Keratinocyte (primary cell): ENCODE data around the gene RBM38. TPM values are rescaled to one million over a fixed set of nuclear protein-coding genes. Genes with fewer than 3 reads are reported as not detected.

Experiments
- DNase-seq: peaks from one replicate; pipeline ENCODE4 v3.0.0-alpha.2; 2011; ENCODE audit warnings: low read depth, missing footprints, low spot score
- FAIRE-seq: peaks from 2 replicates; lab custom pipeline; 2011; peaks lifted over from hg19 to GRCh38; lab: Jason Lieb, UNC
- H2AFZ ChIP-seq: 2 replicates; pipeline ENCODE4 v1.6.0; 2012; ENCODE audit warnings: low read length, control low read depth, inconsistent platforms; ENCODE audit not compliant: control insufficient read depth
- H3K27ac ChIP-seq: 2 replicates; pipeline ENCODE4 v1.5.1; 2011; ENCODE audit warnings: low read length; ENCODE audit not compliant: control insufficient read depth, insufficient read depth
- H3K27me3 ChIP-seq: 3 replicates; pipeline ENCODE4 v1.6.0; 2011; ENCODE audit warnings: low read length; ENCODE audit not compliant: control insufficient read depth, insufficient read depth; ENCODE audit errors: extremely low read depth
- H3K36me3 ChIP-seq, 2 experiments: 2 replicates in 1 of 2; 3 replicates in 1 of 2; pipeline ENCODE4 v1.5.1; 2011; ENCODE audit warnings: low read length in 2 of 2, mild to moderate bottlenecking in 1 of 2; ENCODE audit not compliant: control insufficient read depth in 2 of 2, insufficient read depth in 2 of 2; ENCODE audit errors: extremely low read depth in 1 of 2
- H3K4me1 ChIP-seq: 3 replicates; pipeline ENCODE4 v1.5.1; 2011; ENCODE audit warnings: low read length; ENCODE audit not compliant: control insufficient read depth, insufficient read depth; ENCODE audit errors: extremely low read depth
- H3K4me2 ChIP-seq: 3 replicates; pipeline ENCODE4 v1.6.0; 2011; ENCODE audit warnings: low read depth, low read length; ENCODE audit not compliant: control insufficient read depth, insufficient read depth; ENCODE audit errors: extremely low read depth
- H3K4me3 ChIP-seq, 3 experiments: fragments of 200-600 bp in 1 of 3; sonication (generic) in 1 of 3; 2 replicates in 2 of 3; 3 replicates in 1 of 3; pipeline ENCODE4 v1.5.1; 2011 to 2016; ENCODE audit warnings: low read length in 3 of 3, mild to moderate bottlenecking in 3 of 3, control low read depth in 2 of 3, inconsistent platforms in 1 of 3, low read depth in 1 of 3, mixed read lengths in 1 of 3, mixed run types in 1 of 3, moderate library complexity in 1 of 3; ENCODE audit not compliant: control insufficient read depth in 2 of 3, insufficient read depth in 2 of 3; ENCODE audit errors: extremely low read depth in 1 of 3
- H3K79me2 ChIP-seq: 2 replicates; pipeline ENCODE4 v1.6.0; 2012; ENCODE audit warnings: low read length; ENCODE audit not compliant: control insufficient read depth, insufficient read depth
- H3K9ac ChIP-seq: 3 replicates; pipeline ENCODE4 v1.6.0; 2011; ENCODE audit warnings: low read length; ENCODE audit not compliant: control insufficient read depth, insufficient read depth; ENCODE audit errors: extremely low read depth
- H3K9me1 ChIP-seq: 3 replicates; pipeline ENCODE4 v1.6.0; 2011; ENCODE audit warnings: low read length; ENCODE audit not compliant: control insufficient read depth, insufficient read depth; ENCODE audit errors: extremely low read depth
- H3K9me3 ChIP-seq: 2 replicates; pipeline ENCODE4 v1.5.1; 2012; ENCODE audit warnings: low read depth, low read length; ENCODE audit not compliant: control insufficient read depth
- H4K20me1 ChIP-seq: 3 replicates; pipeline ENCODE4 v1.6.0; 2011; ENCODE audit warnings: low read length; ENCODE audit not compliant: control insufficient read depth, insufficient read depth; ENCODE audit errors: extremely low read depth
- EZH2 ChIP-seq: IDR thresholded peaks from one replicate; pipeline ENCODE4 v1.6.1; 2012; ENCODE audit warnings: inconsistent platforms, mild to moderate bottlenecking, low read length, moderate library complexity
- dilution Hi-C: fragments of 300-500 bp; cut with MboI; formaldehyde crosslinking; loops from one replicate; pipeline ENCODE4 v1.7.0; 2020; ENCODE audit warnings: low sequenced_read_pairs; ENCODE audit not compliant: extremely low pct_ligation_motif_present
- polyA plus RNA-seq, 5 experiments: library from polyadenylated mRNA; depleted of rRNA in 3 of 5; stranded (reverse) in 3 of 5; stranded (forward) in 1 of 5; unstranded in 1 of 5; fragments of >200 nt; gene quantifications; 1 replicate in 1 of 5; 2 replicates in 3 of 5; 3 replicates in 1 of 5; pipeline versions ENCODE4 v1.2.1 to v1.2.3, GENCODE V29; 2011 to 2012; ENCODE audit warnings: missing spikeins in 2 of 5, low read depth in 1 of 5, low replicate concordance in 1 of 5
- TF ChIP-seq, protein P1 (sequence below), 3 experiments: IDR thresholded peaks in 1 of 3; conservative IDR thresholded peaks in 1 of 3; optimal IDR thresholded peaks in 1 of 3; 2 replicates in 2 of 3; 3 replicates in 1 of 3; pipeline versions ENCODE3 to v1.5.1; 2011; ENCODE audit warnings: low read length in 3 of 3, mild to moderate bottlenecking in 3 of 3, moderate library complexity in 2 of 3, control low read depth in 1 of 3, inconsistent platforms in 1 of 3; ENCODE audit not compliant: insufficient read depth in 2 of 3; ENCODE audit errors: extremely low read depth in 1 of 3

The RBM38 gene
- polyA plus RNA-seq, 1 donor (not counting 4 experiments of a cell fraction or from before 2014, with no cell fraction given): 5.1 TPM

DNA sequence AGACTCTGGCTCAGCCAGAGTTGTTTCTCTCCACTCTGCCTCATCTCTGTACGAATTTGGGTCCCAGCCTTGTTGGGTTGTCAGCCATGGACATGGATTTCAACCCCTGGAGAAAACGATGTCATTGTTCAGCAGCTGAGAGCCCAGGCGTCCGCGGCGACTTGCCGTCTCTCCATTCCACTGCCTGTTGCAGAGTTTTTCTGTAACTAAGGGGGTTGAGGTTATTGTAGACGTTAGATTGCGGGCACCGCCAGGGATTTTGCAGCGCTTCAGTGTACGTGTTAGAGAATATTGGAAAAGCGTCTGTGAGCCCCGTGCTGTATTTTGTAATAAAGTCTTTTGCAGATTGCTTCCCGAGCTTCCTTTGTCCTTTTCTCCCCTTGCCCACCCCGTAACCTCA, 13.1 kb upstream of the RBM38 start:
- FAIRE-seq: no peak
- TF ChIP-seq, protein P1, sequence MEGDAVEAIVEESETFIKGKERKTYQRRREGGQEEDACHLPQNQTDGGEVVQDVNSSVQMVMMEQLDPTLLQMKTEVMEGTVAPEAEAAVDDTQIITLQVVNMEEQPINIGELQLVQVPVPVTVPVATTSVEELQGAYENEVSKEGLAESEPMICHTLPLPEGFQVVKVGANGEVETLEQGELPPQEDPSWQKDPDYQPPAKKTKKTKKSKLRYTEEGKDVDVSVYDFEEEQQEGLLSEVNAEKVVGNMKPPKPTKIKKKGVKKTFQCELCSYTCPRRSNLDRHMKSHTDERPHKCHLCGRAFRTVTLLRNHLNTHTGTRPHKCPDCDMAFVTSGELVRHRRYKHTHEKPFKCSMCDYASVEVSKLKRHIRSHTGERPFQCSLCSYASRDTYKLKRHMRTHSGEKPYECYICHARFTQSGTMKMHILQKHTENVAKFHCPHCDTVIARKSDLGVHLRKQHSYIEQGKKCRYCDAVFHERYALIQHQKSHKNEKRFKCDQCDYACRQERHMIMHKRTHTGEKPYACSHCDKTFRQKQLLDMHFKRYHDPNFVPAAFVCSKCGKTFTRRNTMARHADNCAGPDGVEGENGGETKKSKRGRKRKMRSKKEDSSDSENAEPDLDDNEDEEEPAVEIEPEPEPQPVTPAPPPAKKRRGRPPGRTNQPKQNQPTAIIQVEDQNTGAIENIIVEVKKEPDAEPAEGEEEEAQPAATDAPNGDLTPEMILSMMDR (optimal IDR thresholded peaks at IDR 0.05 in 1 of 3, IDR thresholded peaks at IDR 0.05 in 1 of 3, conservative IDR thresholded peaks at IDR 0.05 in 1 of 3; ENCODE audit: extremely low read depth in 1 of 3, insufficient read depth in 2 of 3, low read length in 3 of 3): no peak
- no peak for TF ChIP-seq EZH2
- Histone ChIP-seq H3K9ac (no peak overlapping the region), H3K36me3 (peaks cover 27 to 30% of the 10 kb centered on the region in 2 experiments), H3K27ac (no peak overlapping the region), H3K9me3 (no peaks in the 10 kb centered on the region), H4K20me1 (no peaks in the 10 kb centered on the region), H3K4me1 (no peaks in the 10 kb centered on the region), H3K79me2 (no peaks in the 10 kb centered on the region), H3K4me3 (no peak overlapping the region), H3K9me1 (no peaks in the 10 kb centered on the region), H3K27me3 (no peaks in the 10 kb centered on the region), H2AFZ (no peak overlapping the region), H3K4me2 (no peak overlapping the region)
- dilution Hi-C loops: no loop called here
- no peak for DNase-seq

DNA sequence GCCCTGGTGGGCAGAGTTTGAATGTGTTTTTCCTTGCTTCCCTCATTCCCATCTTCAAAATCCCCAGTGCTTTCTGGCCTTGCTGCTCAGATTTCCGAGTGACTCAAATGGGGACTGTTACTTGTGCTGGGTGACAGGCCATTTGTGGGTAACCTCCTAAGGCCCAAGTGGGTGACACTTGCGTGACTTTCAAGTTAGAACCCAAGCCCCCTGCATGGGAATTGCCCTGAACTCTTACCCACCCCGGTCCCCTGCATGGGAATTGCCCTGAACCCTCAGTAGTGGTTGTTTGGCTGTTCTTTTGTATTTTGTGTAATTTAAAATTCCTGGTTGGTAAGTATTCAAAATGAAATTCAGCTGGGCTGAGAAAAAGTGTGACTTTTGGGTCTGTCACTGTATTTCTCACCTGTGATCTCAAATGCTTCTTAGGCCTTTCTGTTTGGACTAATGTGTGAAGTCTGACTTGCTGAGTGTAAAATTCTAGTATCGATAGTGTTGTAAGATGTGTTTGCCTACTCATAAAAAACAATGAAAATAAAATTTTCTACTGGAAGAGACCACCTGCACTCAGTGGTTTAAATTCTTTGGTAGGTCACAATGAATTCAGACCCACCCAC, 12.4 kb upstream of the RBM38 start:
- TF ChIP-seq EZH2: no peak
- TF ChIP-seq, protein P1 (optimal IDR thresholded peaks at IDR 0.05 in 1 of 3, IDR thresholded peaks at IDR 0.05 in 1 of 3, conservative IDR thresholded peaks at IDR 0.05 in 1 of 3; ENCODE audit: extremely low read depth in 1 of 3, insufficient read depth in 2 of 3, low read length in 3 of 3): no peak
- H3K36me3 ChIP-seq: peaks cover 25 to 30% of the 10 kb centered on the region in 2 experiments
- FAIRE-seq: no peak

More for the DNA sequence above, 12.4 kb upstream of the RBM38 start:
- H2AFZ ChIP-seq: no peak overlapping the region
- no peak overlapping the region for H3K4me3 ChIP-seq
- dilution Hi-C loops: no loop called here
- H3K4me2 ChIP-seq: no peak overlapping the region
- no peak overlapping the region for H3K9ac ChIP-seq
- H3K27me3 ChIP-seq: no peaks in the 10 kb centered on the region
- H3K9me1 ChIP-seq: no peaks in the 10 kb centered on the region
- no peaks in the 10 kb centered on the region for H4K20me1 ChIP-seq
- no peak overlapping the region for H3K27ac ChIP-seq
- no peak for DNase-seq
- H3K79me2 ChIP-seq: no peaks in the 10 kb centered on the region
- H3K9me3 ChIP-seq: no peaks in the 10 kb centered on the region
- no peaks in the 10 kb centered on the region for H3K4me1 ChIP-seq
